COR-L47 (cell line): Measurements from ENCODE around the gene PLTP.
"Not testable (repeated sequence)": the region's sequence is repeated elsewhere in the genome, so short reads cannot be mapped to it uniquely, and the experiment has no call there.

Experiments
- DNase-seq: peaks from one replicate; lab custom pipeline; 2025; lab: John Stamatoyannopoulos, UW

PLTP gene

GRCh38 chr20:45919542-45920399 lies 7.8 kb upstream of the PLTP start:
- DNase-seq: peak; percentile 55

- DNase-seq: no peak
Observed at GRCh38 chr20:45918779-45919537, 7.0 kb upstream of the PLTP start.

GRCh38 chr20:45918182-45918737 lies 6.3 kb upstream of the PLTP start:
- DNase-seq: no peak

- DNase-seq: no peak
Observed at GRCh38 chr20:45917790-45918141, 5.8 kb upstream of the PLTP start.

GRCh38 chr20:45913116-45913515 lies 1.2 kb upstream of the PLTP start:
- DNase-seq: no peak

DNA sequence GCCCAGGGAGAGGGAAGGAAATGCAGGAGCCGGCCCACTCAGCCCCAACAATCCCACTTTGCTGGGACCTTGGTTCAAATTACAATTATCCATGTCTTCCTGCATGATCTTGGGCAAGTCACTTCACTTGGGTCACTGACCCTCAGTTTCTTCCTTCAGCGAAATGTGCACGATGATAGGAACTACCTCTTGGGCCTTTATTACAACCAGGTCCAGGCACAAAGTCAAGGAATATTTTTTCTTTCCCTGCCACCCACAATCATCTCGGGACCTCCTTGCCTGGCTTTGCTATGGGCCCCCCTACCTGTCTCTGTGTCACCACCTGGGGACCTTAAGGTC lies 358 bp upstream of the PLTP start:
- DNase-seq: no peak

- no peak for DNase-seq
Observed at GRCh38 chr20:45910670-45911485, 1.1 kb downstream of the PLTP start.

DNA sequence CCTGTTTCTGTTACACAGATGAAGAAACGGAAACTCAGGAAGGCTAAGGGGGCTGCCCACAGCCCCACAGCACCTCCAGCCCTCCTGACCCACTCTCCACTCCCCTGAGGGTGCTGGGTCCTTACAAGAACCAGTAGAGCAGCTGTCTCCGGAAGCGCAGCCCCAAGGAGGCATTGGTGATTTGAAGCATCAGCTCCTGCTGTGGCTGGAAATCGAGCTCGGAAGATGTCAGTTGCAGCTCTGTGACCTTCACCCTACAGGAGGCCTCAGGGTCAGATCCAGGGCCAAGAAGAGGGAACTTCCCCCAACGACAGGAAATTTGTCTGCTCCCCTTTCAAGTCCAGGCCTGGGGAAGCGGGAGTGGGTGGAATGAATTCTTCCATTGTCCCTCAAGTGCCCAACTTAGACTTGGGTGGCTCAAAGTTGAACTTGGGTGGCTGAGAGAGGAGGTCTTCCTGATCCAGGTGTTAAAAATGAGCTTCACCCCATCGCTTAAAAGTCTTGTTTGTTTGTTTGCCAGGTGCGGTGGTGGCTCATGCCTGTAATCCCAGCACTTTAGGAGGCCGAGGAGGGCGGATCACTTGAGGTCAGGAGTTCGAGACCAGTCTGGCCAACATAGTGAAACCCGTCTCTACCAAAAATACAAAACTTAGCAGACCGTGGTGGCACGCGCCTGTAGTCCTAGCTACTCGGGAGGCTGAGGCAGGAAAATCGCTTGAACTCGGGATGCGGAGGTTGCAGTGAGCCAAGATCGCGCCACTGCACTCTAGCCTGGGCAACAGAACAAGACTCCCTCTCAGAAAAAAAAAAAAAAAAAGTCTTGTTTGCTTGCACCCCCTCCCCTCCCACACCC lies 1.9 kb downstream of the PLTP start:
- no peak for DNase-seq

GRCh38 chr20:45909336-45909808 lies 2.6 kb downstream of the PLTP start:
- DNase-seq: no peak

DNA sequence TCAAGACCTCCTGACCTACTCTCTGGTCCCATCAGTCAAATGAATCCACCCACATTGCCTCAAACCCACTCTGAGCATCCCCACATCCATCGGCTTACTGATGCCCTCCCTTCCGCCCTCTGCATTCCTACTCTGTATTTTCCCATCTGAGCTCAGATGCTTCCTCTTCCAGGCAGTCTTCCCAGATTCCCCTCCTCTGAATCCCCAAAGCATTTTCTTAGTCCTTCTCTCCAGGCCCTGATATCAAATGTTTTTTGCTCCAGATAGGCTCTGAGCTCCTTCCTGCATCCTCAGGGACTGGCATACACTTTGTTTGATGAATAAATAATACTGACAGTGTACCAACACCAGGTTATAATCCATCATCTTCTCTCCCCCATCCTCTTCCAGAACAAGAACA lies 3.9 kb downstream of the PLTP start:
- DNase-seq: no peak

GRCh38 chr20:45907219-45907948 lies 4.6 kb downstream of the PLTP start:
- no peak for DNase-seq

DNA sequence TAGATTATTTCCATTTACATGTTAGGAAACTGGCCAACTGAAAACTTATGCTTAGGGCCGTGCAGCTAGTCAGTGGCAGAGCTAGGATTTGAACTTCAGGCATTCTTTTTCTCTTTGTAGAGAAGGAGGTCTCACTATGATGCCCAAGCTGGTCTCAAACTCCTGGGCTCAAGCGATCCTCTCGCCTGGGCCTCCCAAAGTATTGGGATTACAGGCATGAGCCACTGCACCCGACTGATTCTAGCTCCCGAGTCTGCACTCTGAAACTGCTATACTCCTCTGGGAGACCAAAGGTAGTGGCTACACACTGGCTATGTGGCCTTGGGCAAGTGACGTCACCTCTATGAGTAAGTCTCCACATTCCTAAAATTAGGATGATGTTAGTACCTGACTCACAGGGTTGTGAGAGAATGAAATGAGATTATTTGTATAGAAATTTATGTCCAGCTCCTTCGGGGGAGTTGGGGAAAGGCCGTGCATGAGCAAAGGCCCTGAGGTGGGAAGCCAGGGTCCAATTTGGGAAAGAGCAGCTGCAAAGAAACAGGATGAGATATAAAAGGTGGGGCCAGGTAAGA lies 6.4 kb downstream of the PLTP start:
- no peak for DNase-seq

DNA sequence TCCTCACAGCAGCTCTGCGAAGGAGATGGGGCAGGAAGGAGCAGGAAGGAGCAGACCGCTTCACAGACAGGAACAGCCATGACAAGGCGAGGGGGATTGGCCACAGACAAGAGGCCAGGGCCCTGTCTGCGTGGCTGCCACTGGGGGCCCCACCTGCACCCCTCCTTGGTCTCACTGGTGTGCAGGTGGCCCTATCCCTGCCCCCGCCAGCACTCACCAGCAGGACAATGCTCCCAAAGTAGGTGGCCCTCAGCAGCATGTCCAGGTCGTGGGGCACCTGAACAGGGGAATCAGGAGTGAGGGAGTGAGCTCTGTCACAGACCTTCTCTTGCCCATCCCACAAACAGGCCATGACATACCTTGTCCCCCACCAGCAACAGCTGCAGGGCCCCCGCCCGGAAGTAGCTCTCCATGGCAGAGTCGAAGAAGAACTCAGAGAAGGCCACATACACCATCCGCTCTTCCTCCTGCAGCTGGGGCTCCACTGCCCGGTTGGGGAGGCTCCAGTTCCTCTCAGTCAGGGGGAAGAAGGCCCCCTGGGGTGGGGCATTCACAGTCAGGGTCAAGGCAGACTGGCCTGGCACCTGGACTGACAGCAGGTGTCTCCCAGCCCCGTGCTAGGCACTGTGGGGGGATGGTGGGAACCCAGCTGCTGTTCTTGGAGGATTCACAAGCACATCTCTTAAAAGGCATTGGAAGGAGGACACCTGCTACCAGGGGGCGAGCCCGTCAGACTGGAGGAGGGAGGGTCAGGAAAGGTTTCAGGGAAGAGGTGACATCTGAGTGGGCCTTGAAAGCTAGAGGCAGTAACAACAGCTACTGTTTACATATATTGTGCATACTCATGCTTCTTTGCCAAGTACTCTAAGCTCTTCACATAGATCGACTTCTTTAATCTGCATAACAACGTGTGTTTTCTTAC lies 7.1 kb downstream of the PLTP start:
- no peak for DNase-seq

DNA sequence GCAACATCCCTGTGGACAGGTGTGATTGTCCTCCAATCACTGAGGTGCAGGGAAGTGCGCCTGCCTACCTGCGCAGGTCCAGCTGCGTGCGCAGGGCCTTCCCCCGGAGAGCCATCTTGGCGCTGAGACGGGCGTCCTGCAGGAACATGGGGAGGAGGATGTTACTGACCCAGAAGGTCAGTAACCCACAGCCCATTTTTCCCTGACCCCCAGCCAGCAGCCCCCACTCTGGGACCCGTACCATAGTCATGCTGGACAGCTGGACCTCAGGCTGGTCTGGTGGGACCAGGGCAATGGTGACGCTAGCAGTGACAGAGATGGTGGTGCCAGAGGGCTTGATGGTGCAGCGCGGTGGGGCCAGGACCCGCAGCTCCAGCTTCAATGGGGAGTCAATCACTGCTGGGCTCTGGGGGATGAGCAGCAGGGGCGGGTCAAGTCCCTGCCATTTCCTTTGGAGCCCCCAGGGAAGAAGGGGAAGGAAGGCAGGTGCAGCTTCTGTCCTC lies 9.7 kb downstream of the PLTP start:
- no peak for DNase-seq

- not testable (repeated sequence) for DNase-seq
Observed at GRCh38 chr20:45901332-45901731, 10.6 kb downstream of the PLTP start.

DNA sequence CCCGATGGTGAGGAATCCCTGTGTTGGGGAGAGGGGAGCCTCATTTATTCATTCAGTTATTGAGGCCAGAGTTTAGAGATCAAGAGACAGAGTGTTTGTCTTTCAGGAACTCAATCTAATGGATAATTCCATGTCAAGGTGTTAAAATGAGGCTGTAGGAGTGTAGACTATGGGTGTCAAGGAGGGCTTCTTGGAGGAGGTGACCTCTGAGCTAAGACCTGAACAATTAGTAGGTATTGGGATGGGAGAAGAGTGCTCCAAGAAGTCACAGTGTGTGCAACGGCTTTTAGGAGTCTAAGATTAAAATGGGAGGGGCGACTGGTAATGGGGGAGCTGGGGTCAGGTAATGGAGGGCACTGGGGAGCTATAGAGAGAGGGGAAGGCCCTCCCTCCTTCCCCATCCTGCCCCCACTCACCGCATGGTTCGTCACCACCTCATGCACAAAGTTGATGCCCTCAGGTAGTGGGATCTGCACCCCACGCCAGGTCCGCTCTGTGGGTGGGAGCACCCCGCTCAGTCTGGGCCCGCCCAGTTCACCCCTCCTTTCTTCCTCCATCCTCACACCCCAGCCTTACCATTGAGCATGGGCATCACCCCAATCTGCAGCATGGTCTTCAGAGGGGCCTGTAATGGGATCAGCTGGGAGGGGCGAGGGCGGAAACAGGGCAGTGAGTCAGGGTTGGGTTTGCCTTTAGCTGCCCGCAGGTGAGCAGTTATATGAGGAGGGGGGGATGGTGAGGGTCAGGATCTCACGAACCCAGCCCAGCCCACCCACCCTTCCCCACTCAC lies 12.7 kb downstream of the PLTP start:
- no peak for DNase-seq

DNA sequence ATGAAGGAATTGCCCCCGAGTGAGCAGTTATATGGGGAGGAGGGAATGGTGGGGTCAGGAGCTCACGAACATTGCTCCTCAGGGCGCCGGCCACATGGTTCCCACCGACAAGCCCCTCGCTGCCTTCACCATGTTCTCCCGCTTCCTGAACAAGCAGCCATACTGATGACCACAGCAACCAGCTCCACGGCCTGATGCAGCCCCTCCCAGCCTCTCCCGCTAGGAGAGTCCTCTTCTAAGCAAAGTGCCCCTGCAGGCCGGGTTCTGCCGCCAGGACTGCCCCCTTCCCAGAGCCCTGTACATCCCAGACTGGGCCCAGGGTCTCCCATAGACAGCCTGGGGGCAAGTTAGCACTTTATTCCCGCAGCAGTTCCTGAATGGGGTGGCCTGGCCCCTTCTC lies 13.7 kb downstream of the PLTP start:
- no peak for DNase-seq

- no peak for DNase-seq
Observed at GRCh38 chr20:45897692-45898091, 14.3 kb downstream of the PLTP start.
